Hematopoietic multipotent progenitor cell treated with erythropoietin and hydrocortisone succinate and interleukin-3 and kit ligand, for 17 days (in vitro differentiated cells): ENCODE results near the gene DMRTB1.

ENCODE experiments used
- DNase-seq: peaks from one replicate; pipeline ENCODE4 v3.0.0-alpha.2; 2015; ENCODE audit warnings: low spot score

The DMRTB1 gene

GRCh38 chr1:53435151-53435550, 24.0 kb upstream of the DMRTB1 start:
- DNase-seq = no peak

GRCh38 chr1:53438427-53439336, 20.5 kb upstream of the DMRTB1 start:
- no peak for DNase-seq

DNA sequence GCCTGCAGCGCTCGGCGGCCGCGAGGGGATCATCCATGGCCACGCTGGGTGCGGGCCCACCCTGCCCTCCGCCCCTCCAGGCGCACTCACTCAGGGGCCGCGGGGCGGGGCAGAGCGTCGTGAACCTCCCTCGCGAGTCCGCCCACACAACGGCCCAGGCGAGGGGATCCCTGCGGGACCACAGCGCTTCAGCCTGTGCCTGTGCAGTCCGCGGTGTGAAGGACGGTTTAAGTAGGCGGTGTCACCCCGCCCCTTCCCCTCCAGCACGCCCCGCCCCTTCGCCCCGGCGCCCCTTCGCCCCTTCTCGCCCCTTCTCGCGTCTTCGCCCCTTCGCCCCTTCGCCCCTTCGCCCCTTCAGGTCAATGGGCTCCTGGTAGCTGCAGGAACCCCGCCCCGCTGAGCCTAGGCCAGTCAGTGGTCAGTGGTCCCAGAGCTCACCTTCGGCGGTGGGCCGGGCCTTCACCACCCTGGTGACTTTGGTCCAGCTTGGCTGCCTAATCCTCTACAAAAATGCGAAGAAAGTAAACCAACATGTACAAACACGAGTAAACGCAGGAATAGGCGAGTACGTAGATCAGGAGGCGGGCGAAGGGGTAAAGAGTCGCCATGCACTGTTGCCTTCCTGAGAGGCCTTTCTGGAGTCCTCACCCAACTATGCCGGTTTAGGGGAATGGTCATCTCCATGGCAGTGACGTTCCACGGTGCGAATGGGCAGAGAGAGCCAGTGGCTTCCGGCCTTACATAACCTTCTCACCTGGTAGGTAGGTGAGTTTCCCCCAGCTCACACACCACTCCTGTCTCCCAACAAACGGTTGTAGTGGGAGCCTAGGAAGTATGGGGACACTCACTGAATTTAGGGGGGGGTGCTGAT, 19.6 kb upstream of the DMRTB1 start:
- DNase-seq = no peak

GRCh38 chr1:53440633-53441032, 18.6 kb upstream of the DMRTB1 start:
- no peak for DNase-seq

GRCh38 chr1:53442299-53442698, 16.9 kb upstream of the DMRTB1 start:
- DNase-seq = no peak

- no peak for DNase-seq
Measured at GRCh38 chr1:53446051-53446450, 13.1 kb upstream of the DMRTB1 start.

DNA sequence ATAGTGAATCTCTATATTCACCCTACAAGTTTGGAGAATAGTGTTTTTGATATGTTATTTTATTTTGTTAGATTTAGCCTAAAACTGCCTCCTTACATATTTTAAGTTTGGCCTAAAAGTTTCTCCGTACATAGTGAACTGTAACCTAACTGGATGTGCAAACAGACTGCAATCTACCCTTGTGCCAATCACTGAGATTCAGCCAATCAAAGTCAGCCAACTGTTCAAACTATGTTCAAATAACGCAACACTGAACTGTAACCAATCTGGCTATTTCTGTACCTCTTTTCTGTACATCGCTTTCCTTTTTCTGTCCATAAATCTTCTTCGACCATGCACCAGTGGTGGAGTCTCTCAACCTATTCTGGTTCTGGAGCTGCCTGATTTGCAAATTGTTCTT, 11.8 kb upstream of the DMRTB1 start:
- no peak for DNase-seq

DNA sequence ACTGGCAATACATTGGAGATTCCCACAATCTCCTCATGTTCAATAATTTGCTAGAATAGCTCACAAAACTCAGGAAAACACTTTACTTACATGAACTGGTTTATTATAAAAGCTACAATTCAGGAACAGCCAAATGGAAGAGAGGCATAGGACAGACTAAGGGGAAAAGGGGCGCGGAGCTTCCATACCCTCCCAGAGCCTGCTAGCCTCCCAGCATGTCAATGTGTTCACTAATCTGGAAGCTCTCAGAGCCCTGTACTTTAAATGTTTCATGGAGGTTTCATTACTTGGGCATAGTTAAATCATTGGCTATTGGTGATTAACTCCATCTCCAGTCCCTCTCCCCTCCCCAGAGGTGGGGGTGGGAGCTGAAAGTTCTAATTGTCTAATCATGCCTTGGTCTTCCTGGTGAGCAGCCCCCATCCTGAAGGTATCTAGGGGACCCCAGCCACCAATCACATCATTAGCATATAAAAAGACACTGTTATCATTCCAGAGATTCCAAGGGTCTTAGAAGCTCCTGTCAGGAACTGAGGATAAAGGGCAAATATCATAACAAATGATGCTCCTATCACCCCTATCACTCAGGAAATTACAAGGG, 10.9 kb upstream of the DMRTB1 start:
- DNase-seq = no peak

- DNase-seq = no peak
Measured at GRCh38 chr1:53449021-53449420, 10.2 kb upstream of the DMRTB1 start.

DNA sequence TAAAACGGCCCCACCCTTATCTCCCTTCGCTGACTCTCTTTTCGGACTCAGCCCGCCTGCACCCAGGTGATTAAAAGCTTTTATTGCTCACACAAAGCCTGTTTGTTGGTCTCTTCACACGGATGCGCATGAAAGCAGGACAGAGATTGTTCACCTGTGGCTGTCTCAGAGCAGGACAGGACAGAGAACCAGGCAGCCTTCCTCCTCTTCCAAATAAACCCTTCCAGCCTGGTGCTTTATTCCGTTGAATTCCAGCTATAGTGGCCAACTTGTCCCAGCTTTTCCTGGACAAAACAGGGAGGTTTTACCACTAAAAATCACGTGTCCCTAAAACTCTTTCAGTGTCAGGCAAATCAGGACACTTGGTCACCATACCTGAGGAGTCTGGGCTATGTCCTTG, 9.5 kb upstream of the DMRTB1 start:
- DNase-seq = no peak

- no peak for DNase-seq
Measured at GRCh38 chr1:53450225-53450624, 9.0 kb upstream of the DMRTB1 start.

- DNase-seq = no peak
Measured at GRCh38 chr1:53454019-53454418, 5.2 kb upstream of the DMRTB1 start.

DNA sequence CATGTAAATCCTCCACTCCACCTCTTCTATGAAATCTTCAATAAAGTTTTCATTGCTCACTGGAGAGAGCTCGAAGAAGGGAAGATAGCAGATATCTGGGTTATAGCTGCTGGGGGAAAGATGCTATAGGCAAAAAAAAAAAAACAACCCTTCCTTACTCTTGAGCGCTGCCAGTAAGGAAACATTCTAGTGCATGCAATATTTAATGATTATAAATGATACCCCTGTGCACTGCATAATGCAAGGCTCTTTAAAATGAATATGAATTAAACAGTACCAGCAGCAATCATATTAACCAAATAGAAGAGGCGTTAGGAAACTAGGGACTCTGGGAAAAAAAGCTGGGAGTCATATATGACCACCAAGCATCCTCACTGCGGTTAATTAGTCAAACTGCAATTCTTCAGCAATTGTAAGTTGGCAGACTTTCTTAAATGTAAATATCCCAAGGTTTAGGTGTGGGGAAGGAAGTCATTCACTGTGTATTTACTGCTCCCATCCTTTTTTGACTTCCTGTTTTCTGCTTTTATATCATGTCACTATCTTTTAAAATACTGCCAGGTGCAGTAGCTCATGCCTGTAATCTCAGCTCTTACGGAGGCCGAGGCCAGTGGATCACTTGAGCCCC, 3.7 kb upstream of the DMRTB1 start:
- DNase-seq = no peak

DNA sequence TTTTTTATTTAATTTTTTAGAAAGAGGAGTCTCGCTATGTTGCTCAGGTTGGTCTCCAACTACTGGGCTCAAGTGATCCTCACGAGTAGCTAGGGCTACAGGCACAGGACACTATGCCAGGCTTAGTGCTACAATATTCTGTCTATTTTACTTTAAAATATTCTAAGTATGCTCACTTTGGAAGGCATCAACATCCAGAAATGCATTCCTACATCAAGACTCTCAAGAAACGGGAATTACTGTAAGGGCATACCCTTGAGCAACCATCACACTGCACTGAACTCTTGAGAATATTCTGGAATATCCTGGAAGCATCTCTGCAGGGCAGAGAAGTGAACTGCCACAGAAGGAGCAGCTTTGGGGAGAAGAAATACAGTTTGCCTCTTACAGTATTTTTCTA, 565 bp upstream of the DMRTB1 start:
- DNase-seq = no peak

- no peak for DNase-seq
Measured at GRCh38 chr1:53460211-53460634, 1.0 kb downstream of the DMRTB1 start.

DNA sequence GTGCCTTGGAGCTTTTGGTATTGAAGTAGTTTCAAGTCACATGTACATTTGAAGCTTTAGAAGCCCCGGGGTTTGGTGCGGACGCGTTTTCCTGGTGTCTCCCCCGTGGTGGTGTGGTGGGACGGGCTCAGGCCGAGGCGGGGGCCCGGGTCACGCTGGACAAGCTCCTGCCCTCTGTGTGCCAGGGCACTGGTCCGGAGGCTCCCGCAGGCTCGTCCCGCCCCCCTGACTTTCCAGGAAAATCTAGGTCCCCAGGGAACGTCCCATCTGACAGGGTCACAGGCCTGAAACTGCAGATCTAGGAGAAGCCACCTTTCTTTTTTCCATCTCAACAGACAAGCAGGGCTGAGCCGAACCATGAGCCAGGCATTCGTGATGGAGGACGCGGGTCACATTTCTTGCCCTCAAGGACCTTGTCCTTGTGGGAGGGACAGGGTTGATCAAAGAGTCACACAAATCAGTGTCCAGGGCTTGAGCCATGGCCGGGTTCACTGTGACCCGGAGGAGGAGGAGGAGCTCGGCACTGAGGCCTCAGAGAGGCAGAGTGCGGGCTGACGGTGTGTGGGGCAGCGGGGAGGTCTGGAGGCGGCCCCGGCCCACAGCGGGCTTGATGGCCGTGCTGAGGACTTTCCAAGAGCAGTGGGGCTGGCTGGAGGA, 1.6 kb downstream of the DMRTB1 start:
- no peak for DNase-seq

GRCh38 chr1:53461323-53462044, 2.3 kb downstream of the DMRTB1 start:
- DNase-seq = no peak

- DNase-seq = no peak
Measured at GRCh38 chr1:53462193-53462592, 3.0 kb downstream of the DMRTB1 start.

DNA sequence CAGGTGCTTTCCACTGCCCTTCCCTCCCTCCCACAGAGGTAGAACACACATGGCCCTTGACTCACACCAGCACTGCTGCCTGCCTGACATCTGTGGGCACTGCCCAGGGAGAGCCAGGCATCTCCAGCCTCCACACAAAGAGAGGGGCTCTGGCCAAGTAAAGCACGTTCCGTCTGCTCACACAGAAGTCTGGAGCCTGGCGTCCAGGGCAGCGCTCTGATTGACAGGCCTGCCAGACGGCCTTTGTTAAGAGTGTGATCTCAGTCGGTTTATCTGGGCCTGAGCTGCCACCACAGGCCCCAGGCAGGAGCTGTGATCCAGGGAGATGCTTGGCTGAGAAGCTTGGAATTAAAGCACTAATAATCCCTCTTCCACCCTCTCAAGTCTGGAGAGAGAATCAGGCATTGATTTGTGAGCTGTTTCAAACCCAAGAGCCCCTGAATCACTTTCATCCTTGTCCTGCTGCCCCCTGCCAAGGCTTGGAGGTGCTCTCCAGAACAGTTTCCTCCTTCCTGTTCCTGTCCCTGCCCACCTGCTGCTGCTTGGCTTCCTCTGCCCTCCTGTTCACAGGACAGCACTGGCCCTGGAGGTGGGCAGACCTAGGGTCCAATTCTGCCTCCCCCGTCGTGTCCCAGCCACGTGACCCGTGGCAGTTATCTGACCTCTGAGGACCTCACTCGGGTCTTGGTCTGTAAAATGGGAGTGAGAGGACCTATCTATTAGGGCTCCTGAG, 3.7 kb downstream of the DMRTB1 start:
- DNase-seq = no peak
